GM18870 (cell line): ENCODE measurements around the gene NMBR.
"Not testable (repeated sequence)": the region's sequence is repeated elsewhere in the genome, so short reads cannot be mapped to it uniquely, and the experiment has no call there.

Experiments used
- ATAC-seq: cut with Tn5 transposase; IDR thresholded peaks from one replicate; pipeline ENCODE4 v1.9.1; 2021; ENCODE audit warnings: moderate library complexity; ENCODE audit not compliant: unreplicated experiment

NMBR gene

GRCh38 chr6:142155091-142155490 lies 8.2 kb upstream of the NMBR start:
- no peak for ATAC-seq

GRCh38 chr6:142154336-142154735 lies 7.4 kb upstream of the NMBR start:
- no peak for ATAC-seq

- no peak for ATAC-seq
These were observed 6.3 kb upstream of the NMBR start for GRCh38 chr6:142153196-142153595.

GRCh38 chr6:142152746-142153145 lies 5.8 kb upstream of the NMBR start:
- no peak for ATAC-seq

- not testable (repeated sequence) for ATAC-seq
These were observed 5.4 kb downstream of the NMBR start for GRCh38 chr6:142141531-142141930.

- ATAC-seq, result no peak
These were observed 8.0 kb downstream of the NMBR start for GRCh38 chr6:142138876-142139275.

GRCh38 chr6:142132625-142133024 lies 14.3 kb downstream of the NMBR start, which contains the start of gene GJE1:
Gene GJE1 (plus strand): TSS chr6:142132925. CDS start chr6:142133159, 234 bp downstream.
- ATAC-seq, result no peak

GRCh38 chr6:142130814-142131213 lies 16.1 kb downstream of the NMBR start:
- ATAC-seq, result no peak

- no peak for ATAC-seq
These were observed 25.6 kb downstream of the NMBR start for GRCh38 chr6:142121342-142121741.

- ATAC-seq, result no peak
These were observed 28.0 kb downstream of the NMBR start for GRCh38 chr6:142118925-142119324.

- no peak for ATAC-seq
These were observed 28.6 kb downstream of the NMBR start for GRCh38 chr6:142118328-142118727.

GRCh38 chr6:142117366-142117765 lies 29.6 kb downstream of the NMBR start:
- no peak for ATAC-seq

GRCh38 chr6:142112451-142113061 lies 34.4 kb downstream of the NMBR start:
- ATAC-seq, result peak; percentile 68

- ATAC-seq, result not testable (repeated sequence)
These were observed 36.1 kb downstream of the NMBR start for GRCh38 chr6:142110820-142111219.

- ATAC-seq, result not testable (repeated sequence)
These were observed 42.1 kb downstream of the NMBR start for GRCh38 chr6:142104820-142105219.

- ATAC-seq, result no peak
These were observed 58.1 kb downstream of the NMBR start for GRCh38 chr6:142088858-142089216.

- no peak for ATAC-seq
These were observed 58.7 kb downstream of the NMBR start for GRCh38 chr6:142087950-142088857.

GRCh38 chr6:142079130-142079529 lies 67.8 kb downstream of the NMBR start:
- no peak for ATAC-seq

- ATAC-seq, result no peak
These were observed 71.3 kb downstream of the NMBR start for GRCh38 chr6:142075516-142076101.

GRCh38 chr6:142074516-142074915 lies 72.4 kb downstream of the NMBR start:
- no peak for ATAC-seq

GRCh38 chr6:142071981-142072380 lies 74.9 kb downstream of the NMBR start:
- ATAC-seq, result no peak

GRCh38 chr6:142068416-142068815 lies 78.5 kb downstream of the NMBR start:
- no peak for ATAC-seq
